ENCODE data around the gene HACL1.

GRCh38 chr3:15528854-15529537 is 72.4 kb downstream of the HACL1 start:
- TF ChIP-seq, protein P1, sequence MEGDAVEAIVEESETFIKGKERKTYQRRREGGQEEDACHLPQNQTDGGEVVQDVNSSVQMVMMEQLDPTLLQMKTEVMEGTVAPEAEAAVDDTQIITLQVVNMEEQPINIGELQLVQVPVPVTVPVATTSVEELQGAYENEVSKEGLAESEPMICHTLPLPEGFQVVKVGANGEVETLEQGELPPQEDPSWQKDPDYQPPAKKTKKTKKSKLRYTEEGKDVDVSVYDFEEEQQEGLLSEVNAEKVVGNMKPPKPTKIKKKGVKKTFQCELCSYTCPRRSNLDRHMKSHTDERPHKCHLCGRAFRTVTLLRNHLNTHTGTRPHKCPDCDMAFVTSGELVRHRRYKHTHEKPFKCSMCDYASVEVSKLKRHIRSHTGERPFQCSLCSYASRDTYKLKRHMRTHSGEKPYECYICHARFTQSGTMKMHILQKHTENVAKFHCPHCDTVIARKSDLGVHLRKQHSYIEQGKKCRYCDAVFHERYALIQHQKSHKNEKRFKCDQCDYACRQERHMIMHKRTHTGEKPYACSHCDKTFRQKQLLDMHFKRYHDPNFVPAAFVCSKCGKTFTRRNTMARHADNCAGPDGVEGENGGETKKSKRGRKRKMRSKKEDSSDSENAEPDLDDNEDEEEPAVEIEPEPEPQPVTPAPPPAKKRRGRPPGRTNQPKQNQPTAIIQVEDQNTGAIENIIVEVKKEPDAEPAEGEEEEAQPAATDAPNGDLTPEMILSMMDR (IDR thresholded peaks at IDR 0.05) = no peak
- TF ChIP-seq POLR2A (IDR thresholded peaks at IDR 0.05) (no peak), POLR2AphosphoS5 (IDR thresholded peaks at IDR 0.05) (no peak)
